Osteoblast (primary cell): ENCODE results near the gene KCNN3. TPM values are rescaled to one million over a fixed set of nuclear protein-coding genes. Genes with fewer than 3 reads are reported as not detected.

Source experiments
- DNase-seq: peaks from one replicate; pipeline ENCODE4 v3.0.0; 2011; ENCODE audit warnings: low spot score, mixed read lengths; ENCODE audit not compliant: insufficient read length; ENCODE audit errors: missing footprints
- H2AFZ ChIP-seq: 2 replicates; pipeline ENCODE4 v1.6.0; 2011; ENCODE audit warnings: mild to moderate bottlenecking, low read length
- H3K27ac ChIP-seq: 2 replicates; pipeline ENCODE4 v1.5.1; 2011; ENCODE audit warnings: mild to moderate bottlenecking, low read depth, low read length, moderate library complexity
- H3K27me3 ChIP-seq: 2 replicates; pipeline ENCODE4 v1.6.0; 2012; ENCODE audit warnings: mild to moderate bottlenecking, control low read depth, inconsistent platforms, low read length, moderate library complexity; ENCODE audit not compliant: insufficient read depth
- H3K36me3 ChIP-seq: 2 replicates; pipeline ENCODE4 v1.5.1; 2011; ENCODE audit warnings: mild to moderate bottlenecking, low read length, control low read depth, moderate library complexity; ENCODE audit not compliant: insufficient read depth
- H3K4me1 ChIP-seq: 2 replicates; pipeline ENCODE4 v1.5.1; 2011; ENCODE audit warnings: mild to moderate bottlenecking, low read length, control low read depth, moderate library complexity; ENCODE audit not compliant: insufficient read depth
- H3K4me2 ChIP-seq: 2 replicates; pipeline ENCODE4 v1.6.0; 2011; ENCODE audit warnings: mild to moderate bottlenecking, low read length; ENCODE audit not compliant: insufficient read depth
- H3K4me3 ChIP-seq: fragments of 200-600 bp; sonication (generic); 3 replicates; pipeline ENCODE4 v1.5.1; 2012; ENCODE audit warnings: mild to moderate bottlenecking, low read length, inconsistent platforms; ENCODE audit not compliant: insufficient read depth
- H3K79me2 ChIP-seq: 2 replicates; pipeline ENCODE4 v1.6.0; 2012; ENCODE audit warnings: mild to moderate bottlenecking, low read length, control low read depth, inconsistent platforms; ENCODE audit not compliant: insufficient read depth
- H3K9me3 ChIP-seq: 2 replicates; pipeline ENCODE4 v1.5.1; 2011; ENCODE audit warnings: low read depth, low read length, control low read depth
- H4K20me1 ChIP-seq: 2 replicates; pipeline ENCODE4 v1.6.0; 2012; ENCODE audit warnings: mild to moderate bottlenecking, low read length, control low read depth; ENCODE audit not compliant: insufficient read depth
- CTCF ChIP-seq: IDR thresholded peaks from 2 replicates; pipeline ENCODE4 v1.5.1; 2011; ENCODE audit warnings: mild to moderate bottlenecking, low read depth, low read length, moderate library complexity; ENCODE audit errors: extremely low read depth
- total RNA-seq: library from RNA; depleted of rRNA; stranded (reverse); fragments of >200 nt; gene quantifications from 2 replicates; pipeline ENCODE4 v1.2.3, GENCODE V29; 2012

The KCNN3 gene
- total RNA-seq, 1 donor = under 0.01 TPM

GRCh38 chr1:154697710-154698109 lies 172.4 kb downstream of the KCNN3 start:
- no peak overlapping the region for H3K27ac ChIP-seq
- no peak for TF ChIP-seq CTCF
- no peak overlapping the region for H3K4me2 ChIP-seq
- no peaks in the 10 kb centered on the region for H3K36me3 ChIP-seq
- no peak overlapping the region for H3K4me3 ChIP-seq
- no peaks in the 10 kb centered on the region for H3K9me3 ChIP-seq
- no peaks in the 10 kb centered on the region for H3K4me1 ChIP-seq
- no peak overlapping the region for H2AFZ ChIP-seq
- H4K20me1 ChIP-seq = no peaks in the 10 kb centered on the region
- DNase-seq = no peak
- H3K79me2 ChIP-seq = no peaks in the 10 kb centered on the region
- peaks cover 28% of the 10 kb centered on the region for H3K27me3 ChIP-seq

GRCh38 chr1:154696456-154696855 lies 173.6 kb downstream of the KCNN3 start:
- DNase-seq = no peak
- peaks cover 26% of the 10 kb centered on the region for H3K27me3 ChIP-seq
- H3K9me3 ChIP-seq = no peaks in the 10 kb centered on the region

GRCh38 chr1:154695985-154696384 lies 174.1 kb downstream of the KCNN3 start:
- Histone ChIP-seq H3K9me3 (no peaks in the 10 kb centered on the region), H2AFZ (no peak overlapping the region), H3K4me2 (no peak overlapping the region), H3K36me3 (no peaks in the 10 kb centered on the region), H3K4me3 (no peak overlapping the region), H3K79me2 (no peaks in the 10 kb centered on the region), H3K27ac (no peak overlapping the region), H3K4me1 (no peaks in the 10 kb centered on the region), H3K27me3 (peaks cover 21% of the 10 kb centered on the region), H4K20me1 (no peaks in the 10 kb centered on the region)
- TF ChIP-seq CTCF = peak; percentile 32
- DNase-seq = no peak

More at GRCh38 chr1:154696456-154696855, 173.6 kb downstream of the KCNN3 start:
- no peak for TF ChIP-seq CTCF
- no peaks in the 10 kb centered on the region for H3K4me1 ChIP-seq
- H3K79me2 ChIP-seq = no peaks in the 10 kb centered on the region
- no peaks in the 10 kb centered on the region for H4K20me1 ChIP-seq
- no peak overlapping the region for H2AFZ ChIP-seq
- H3K4me2 ChIP-seq = no peak overlapping the region
- H3K27ac ChIP-seq = no peak overlapping the region
- H3K4me3 ChIP-seq = no peak overlapping the region
- no peaks in the 10 kb centered on the region for H3K36me3 ChIP-seq

GRCh38 chr1:154694995-154695394 lies 175.1 kb downstream of the KCNN3 start:
- no peak overlapping the region for H3K27ac ChIP-seq
- no peak for DNase-seq
- H3K9me3 ChIP-seq = no peaks in the 10 kb centered on the region
- H3K4me2 ChIP-seq = no peak overlapping the region
- H3K4me1 ChIP-seq = no peaks in the 10 kb centered on the region
- no peaks in the 10 kb centered on the region for H3K79me2 ChIP-seq
- H4K20me1 ChIP-seq = no peaks in the 10 kb centered on the region
- peaks cover 17% of the 10 kb centered on the region for H3K27me3 ChIP-seq
- H3K4me3 ChIP-seq = no peak overlapping the region
- H3K36me3 ChIP-seq = no peaks in the 10 kb centered on the region
- H2AFZ ChIP-seq = no peak overlapping the region
- no peak for TF ChIP-seq CTCF
